GM23338 (cell line): ENCODE results near the gene TPMT. TPM values are rescaled to one million over a fixed set of nuclear protein-coding genes. Genes with fewer than 3 reads are reported as not detected.

Source experiments
- ATAC-seq: fragments of 200-7000 bp; cut with Tn5 transposase; 3 replicates; pipeline ENCODE4 v1.9.1; 2020
- DNase-seq: peaks from one replicate; pipeline ENCODE4 v3.0.0-alpha.2; 2015; ENCODE audit warnings: low spot score
- H2AFZ ChIP-seq: fragments of 200-600 bp; sonication (generic); 2 replicates; pipeline ENCODE4 v1.8.0; 2016; ENCODE audit warnings: antibody characterized with exemption, mild to moderate bottlenecking, moderate library complexity
- H3F3A ChIP-seq: fragments of 200-600 bp; sonication (generic); replicated peaks from 2 replicates; pipeline ENCODE4 v1.8.0; 2017; ENCODE audit warnings: antibody characterized with exemption, mixed run types, low read depth
- H3K27ac ChIP-seq: fragments of 200-600 bp; sonication (generic); 2 replicates; pipeline ENCODE4 v1.6.1; 2016; ENCODE audit warnings: low read depth
- H3K27me3 ChIP-seq: fragments of 200-600 bp; sonication (generic); 2 replicates; pipeline ENCODE4 v1.8.0; 2016; ENCODE audit warnings: mild to moderate bottlenecking, mixed run types, moderate library complexity; ENCODE audit not compliant: insufficient read depth
- H3K36me3 ChIP-seq: fragments of 200-600 bp; sonication (generic); 2 replicates; pipeline ENCODE4 v1.8.0; 2016; ENCODE audit warnings: mild to moderate bottlenecking; ENCODE audit not compliant: insufficient read depth
- H3K4me1 ChIP-seq: fragments of 200-600 bp; sonication (generic); 2 replicates; pipeline ENCODE4 v1.8.0; 2016; ENCODE audit warnings: mild to moderate bottlenecking, moderate library complexity; ENCODE audit not compliant: insufficient read depth
- H3K4me2 ChIP-seq: fragments of 200-600 bp; sonication (generic); 2 replicates; pipeline ENCODE4 v1.7.1; 2017; ENCODE audit warnings: mixed run types
- H3K4me3 ChIP-seq: fragments of 200-600 bp; sonication (generic); 2 replicates; pipeline ENCODE4 v1.6.1; 2016; ENCODE audit warnings: mixed run types
- H3K79me2 ChIP-seq: fragments of 200-600 bp; sonication (generic); replicated peaks from 2 replicates; pipeline ENCODE4 v1.8.0; 2017; ENCODE audit warnings: mild to moderate bottlenecking; ENCODE audit not compliant: insufficient read depth
- H3K9me2 ChIP-seq: fragments of 200-600 bp; sonication (generic); 2 replicates; pipeline ENCODE4 v1.8.0; 2017; ENCODE audit not compliant: insufficient read depth
- H4K20me1 ChIP-seq: fragments of 200-600 bp; sonication (generic); replicated peaks from 2 replicates; pipeline ENCODE4 v1.8.0; 2017; ENCODE audit warnings: mild to moderate bottlenecking; ENCODE audit not compliant: insufficient read depth
- H3K27ac Mint-ChIP-seq: 2 replicates; pipeline ENCODE4 v1.8.0; 2020; ENCODE audit warnings: inconsistent platforms, mild to moderate bottlenecking, moderate library complexity, mixed read lengths
- H3K27me3 Mint-ChIP-seq: 3 replicates; pipeline ENCODE4 v1.8.0; 2022; ENCODE audit warnings: low read depth, mild to moderate bottlenecking, moderate library complexity, mixed read lengths, inconsistent platforms; ENCODE audit not compliant: insufficient read depth, poor library complexity
- H3K36me3 Mint-ChIP-seq: 3 replicates; pipeline ENCODE4 v1.8.0; 2021; ENCODE audit warnings: low read depth, mild to moderate bottlenecking, inconsistent platforms, moderate library complexity, mixed read lengths
- H3K4me1 Mint-ChIP-seq: 3 replicates; pipeline ENCODE4 v1.8.0; 2020; ENCODE audit warnings: mild to moderate bottlenecking, inconsistent platforms, mixed read lengths
- H3K4me3 Mint-ChIP-seq: 3 replicates; pipeline ENCODE4 v1.8.0; 2021; ENCODE audit warnings: moderate library complexity, mild to moderate bottlenecking, inconsistent platforms, mixed read lengths
- H3K9me3 Mint-ChIP-seq: 3 replicates; pipeline ENCODE4 v1.8.0; 2020; ENCODE audit warnings: moderate library complexity, mild to moderate bottlenecking, inconsistent platforms, mixed read lengths
- CREB1 ChIP-seq: fragments of 250-450 bp; sonication (Bioruptor Pico); IDR thresholded peaks from 2 replicates; pipeline ENCODE4 v1.5.0; 2020; ENCODE audit warnings: low read depth, mild to moderate bottlenecking, moderate library complexity
- EZH2 ChIP-seq: fragments of 200-600 bp; sonication (generic); IDR thresholded peaks from one replicate; pipeline ENCODE4 v1.8.0; 2017; ENCODE audit warnings: antibody characterized with exemption, mild to moderate bottlenecking, low read depth; ENCODE audit not compliant: unreplicated experiment
- EZH2phosphoT487 ChIP-seq: fragments of 200-600 bp; sonication (generic); IDR thresholded peaks from one replicate; pipeline ENCODE4 v1.8.1; 2018; ENCODE audit warnings: antibody characterized with exemption; ENCODE audit not compliant: unreplicated experiment
- JUNB ChIP-seq: IDR thresholded peaks from one replicate; pipeline ENCODE4 v1.6.1; 2016; ENCODE audit warnings: antibody characterized with exemption; ENCODE audit not compliant: unreplicated experiment
- NANOG ChIP-seq: IDR thresholded peaks from 2 replicates; pipeline ENCODE4 v1.6.1; 2016; ENCODE audit warnings: antibody characterized with exemption, borderline replicate concordance
- POLR2AphosphoS5 ChIP-seq: IDR thresholded peaks from 2 replicates; pipeline ENCODE4 v1.6.1; 2016; ENCODE audit warnings: antibody characterized with exemption, low read depth
- STAT1 ChIP-seq: IDR thresholded peaks from one replicate; pipeline ENCODE4 v1.6.1; 2016; ENCODE audit warnings: antibody characterized with exemption; ENCODE audit not compliant: unreplicated experiment
- ZNF114 ChIP-seq: fragments of 250-450 bp; sonication (Bioruptor Pico); IDR thresholded peaks from 2 replicates; pipeline ENCODE4 v1.5.0; 2020; ENCODE audit warnings: mild to moderate bottlenecking, moderate library complexity
- ZNF331 ChIP-seq: fragments of 250-450 bp; sonication (Bioruptor Pico); IDR thresholded peaks from 2 replicates; pipeline ENCODE4 v1.5.0; 2020; ENCODE audit warnings: low read depth, mild to moderate bottlenecking, moderate library complexity
- polyA plus RNA-seq: library from polyadenylated mRNA; unstranded; fragments of >200 nt; fragmentation: Nextera tagmentation; extraction: Ambion mirVana; gene quantifications from 2 replicates; pipeline ENCODE4 v1.2.1, GENCODE V29; 2016
- total RNA-seq: library from RNA; depleted of rRNA; stranded (reverse); fragments of >200 nt; shearing (Covaris generic); gene quantifications from 2 replicates; pipeline ENCODE4 v1.2.3, GENCODE V29; 2014
- TF ChIP-seq, protein P1 (sequence below): IDR thresholded peaks from one replicate; pipeline ENCODE4 v1.6.1; 2018; ENCODE audit warnings: antibody characterized with exemption; ENCODE audit not compliant: unreplicated experiment
- TF ChIP-seq, protein P2 (sequence below), 2 experiments: fragments of 200-600 bp in 1 of 2; sonication (generic) in 1 of 2; conservative IDR thresholded peaks; 2 replicates each; pipeline versions ENCODE4 v1.5.1 to v1.6.1; 2016 to 2017; ENCODE audit warnings: antibody characterized with exemption in 2 of 2, low read depth in 2 of 2, mild to moderate bottlenecking in 2 of 2, moderate library complexity in 1 of 2
- TF ChIP-seq, protein P3 (sequence below): IDR thresholded peaks from 2 replicates; pipeline ENCODE4 v1.6.1; 2016; ENCODE audit warnings: antibody characterized with exemption
- TF ChIP-seq, protein P4 (sequence below): fragments of 250-450 bp; sonication (Bioruptor Pico); IDR thresholded peaks from 2 replicates; pipeline ENCODE4 v1.5.0; 2020; ENCODE audit warnings: mild to moderate bottlenecking, moderate library complexity

TPMT gene
- total and polyA plus RNA-seq, 2 experiments from 2014 or later: 19.5 to 21.6 TPM

DNA sequence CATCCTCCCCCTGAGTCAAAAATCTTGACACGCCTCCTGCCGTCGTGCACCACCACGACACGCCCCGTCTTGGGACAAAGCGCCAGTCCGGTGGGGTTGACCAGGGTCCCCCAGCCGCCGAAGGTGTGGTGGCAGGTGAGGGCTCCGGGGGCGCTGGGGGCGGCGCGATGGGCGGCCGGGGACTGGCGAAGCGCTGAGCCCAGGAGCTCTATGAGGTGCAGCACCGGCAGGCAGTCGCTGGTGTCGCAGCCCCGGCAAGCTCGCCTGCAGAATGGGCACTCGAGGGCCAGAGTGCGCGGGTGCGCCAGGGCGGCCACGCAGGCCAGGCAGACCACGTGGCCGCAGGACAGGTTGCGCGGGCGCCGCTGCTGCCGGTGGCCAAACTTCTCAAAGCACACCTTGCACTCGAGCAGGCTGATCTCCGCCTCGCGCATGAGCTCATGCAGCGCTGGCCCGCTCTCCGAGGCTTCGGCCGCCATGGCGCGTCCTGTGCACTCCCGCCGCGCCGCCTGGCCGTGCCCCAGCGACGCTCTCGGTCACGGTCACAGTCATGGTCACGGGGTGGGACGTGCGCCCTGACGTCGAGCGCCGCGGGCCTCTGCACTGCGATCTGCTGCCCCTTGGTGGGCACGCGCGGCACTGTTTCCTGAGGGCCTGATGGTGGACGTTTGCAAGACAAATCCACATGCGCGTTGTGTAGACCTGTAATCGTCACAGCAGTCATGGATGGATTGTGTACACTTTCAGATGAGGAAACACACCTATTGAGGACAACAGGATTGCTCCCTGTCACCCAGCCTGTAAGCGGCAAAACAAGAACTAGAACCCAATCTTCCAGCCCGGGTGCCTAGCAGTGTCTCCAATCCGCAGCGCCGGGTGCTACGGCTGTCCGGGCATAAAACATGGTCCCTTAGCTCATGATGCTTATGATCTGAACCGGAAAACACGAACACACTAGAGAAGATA is 32.5 kb downstream of the TPMT start, which contains the start of gene NHLRC1:
Gene NHLRC1 (minus strand): TSS at position 550 of the 966 bp plus-strand sequence. CDS start 71 bp downstream, at position 479.
- Histone ChIP-seq H3K4me1 (no peaks in the 10 kb centered on the region), H3K27ac (no peak within 1 kb of the TSS), H2AFZ (peak within 1 kb of the TSS; percentile 98), H3K27me3 (peaks cover 22% of the 10 kb centered on the region), H3K9me2 (no peaks in the 10 kb centered on the region; the same call in 1 of the 2 replicates), H3K36me3 (no peaks in the 10 kb centered on the region), H3K4me2 (peak within 1 kb of the TSS; percentile 73), H3F3A (0 out of 2 replicates have a peak, but pooled peaks cover 3% of the 10 kb centered on the region), H3K4me3 (peak within 1 kb of the TSS; percentile 49), H3K79me2 (no peaks in the 10 kb centered on the region), H4K20me1 (no peaks in the 10 kb centered on the region)
- H3K27ac Mint-ChIP-seq: no peak within 1 kb of the TSS
- H3K4me3 Mint-ChIP-seq: peak within 1 kb of the TSS; percentile 59
- DNase-seq: peak; percentile 92
- peak; percentile 90 for ATAC-seq
- TF ChIP-seq EZH2phosphoT487 (no peak), ZNF331 (CRISPR knock-in tag) (no peak), STAT1 (no peak), ZNF114 (CRISPR knock-in tag) (no peak), JUNB (no peak), POLR2AphosphoS5 (peak; percentile 52; the same call in 1 of the 2 replicates), CREB1 (peak; percentile 92), EZH2 (no peak), NANOG (no peak)
- TF ChIP-seq, protein P1, sequence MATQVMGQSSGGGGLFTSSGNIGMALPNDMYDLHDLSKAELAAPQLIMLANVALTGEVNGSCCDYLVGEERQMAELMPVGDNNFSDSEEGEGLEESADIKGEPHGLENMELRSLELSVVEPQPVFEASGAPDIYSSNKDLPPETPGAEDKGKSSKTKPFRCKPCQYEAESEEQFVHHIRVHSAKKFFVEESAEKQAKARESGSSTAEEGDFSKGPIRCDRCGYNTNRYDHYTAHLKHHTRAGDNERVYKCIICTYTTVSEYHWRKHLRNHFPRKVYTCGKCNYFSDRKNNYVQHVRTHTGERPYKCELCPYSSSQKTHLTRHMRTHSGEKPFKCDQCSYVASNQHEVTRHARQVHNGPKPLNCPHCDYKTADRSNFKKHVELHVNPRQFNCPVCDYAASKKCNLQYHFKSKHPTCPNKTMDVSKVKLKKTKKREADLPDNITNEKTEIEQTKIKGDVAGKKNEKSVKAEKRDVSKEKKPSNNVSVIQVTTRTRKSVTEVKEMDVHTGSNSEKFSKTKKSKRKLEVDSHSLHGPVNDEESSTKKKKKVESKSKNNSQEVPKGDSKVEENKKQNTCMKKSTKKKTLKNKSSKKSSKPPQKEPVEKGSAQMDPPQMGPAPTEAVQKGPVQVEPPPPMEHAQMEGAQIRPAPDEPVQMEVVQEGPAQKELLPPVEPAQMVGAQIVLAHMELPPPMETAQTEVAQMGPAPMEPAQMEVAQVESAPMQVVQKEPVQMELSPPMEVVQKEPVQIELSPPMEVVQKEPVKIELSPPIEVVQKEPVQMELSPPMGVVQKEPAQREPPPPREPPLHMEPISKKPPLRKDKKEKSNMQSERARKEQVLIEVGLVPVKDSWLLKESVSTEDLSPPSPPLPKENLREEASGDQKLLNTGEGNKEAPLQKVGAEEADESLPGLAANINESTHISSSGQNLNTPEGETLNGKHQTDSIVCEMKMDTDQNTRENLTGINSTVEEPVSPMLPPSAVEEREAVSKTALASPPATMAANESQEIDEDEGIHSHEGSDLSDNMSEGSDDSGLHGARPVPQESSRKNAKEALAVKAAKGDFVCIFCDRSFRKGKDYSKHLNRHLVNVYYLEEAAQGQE: no peak
- TF ChIP-seq, protein P2, sequence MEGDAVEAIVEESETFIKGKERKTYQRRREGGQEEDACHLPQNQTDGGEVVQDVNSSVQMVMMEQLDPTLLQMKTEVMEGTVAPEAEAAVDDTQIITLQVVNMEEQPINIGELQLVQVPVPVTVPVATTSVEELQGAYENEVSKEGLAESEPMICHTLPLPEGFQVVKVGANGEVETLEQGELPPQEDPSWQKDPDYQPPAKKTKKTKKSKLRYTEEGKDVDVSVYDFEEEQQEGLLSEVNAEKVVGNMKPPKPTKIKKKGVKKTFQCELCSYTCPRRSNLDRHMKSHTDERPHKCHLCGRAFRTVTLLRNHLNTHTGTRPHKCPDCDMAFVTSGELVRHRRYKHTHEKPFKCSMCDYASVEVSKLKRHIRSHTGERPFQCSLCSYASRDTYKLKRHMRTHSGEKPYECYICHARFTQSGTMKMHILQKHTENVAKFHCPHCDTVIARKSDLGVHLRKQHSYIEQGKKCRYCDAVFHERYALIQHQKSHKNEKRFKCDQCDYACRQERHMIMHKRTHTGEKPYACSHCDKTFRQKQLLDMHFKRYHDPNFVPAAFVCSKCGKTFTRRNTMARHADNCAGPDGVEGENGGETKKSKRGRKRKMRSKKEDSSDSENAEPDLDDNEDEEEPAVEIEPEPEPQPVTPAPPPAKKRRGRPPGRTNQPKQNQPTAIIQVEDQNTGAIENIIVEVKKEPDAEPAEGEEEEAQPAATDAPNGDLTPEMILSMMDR (conservative IDR thresholded peaks at IDR 0.05; ENCODE audit: low read depth in 2 of 2): peak; percentile 70 to 91
- TF ChIP-seq, protein P3, sequence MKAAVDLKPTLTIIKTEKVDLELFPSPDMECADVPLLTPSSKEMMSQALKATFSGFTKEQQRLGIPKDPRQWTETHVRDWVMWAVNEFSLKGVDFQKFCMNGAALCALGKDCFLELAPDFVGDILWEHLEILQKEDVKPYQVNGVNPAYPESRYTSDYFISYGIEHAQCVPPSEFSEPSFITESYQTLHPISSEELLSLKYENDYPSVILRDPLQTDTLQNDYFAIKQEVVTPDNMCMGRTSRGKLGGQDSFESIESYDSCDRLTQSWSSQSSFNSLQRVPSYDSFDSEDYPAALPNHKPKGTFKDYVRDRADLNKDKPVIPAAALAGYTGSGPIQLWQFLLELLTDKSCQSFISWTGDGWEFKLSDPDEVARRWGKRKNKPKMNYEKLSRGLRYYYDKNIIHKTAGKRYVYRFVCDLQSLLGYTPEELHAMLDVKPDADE: no peak
- TF ChIP-seq, protein P4, sequence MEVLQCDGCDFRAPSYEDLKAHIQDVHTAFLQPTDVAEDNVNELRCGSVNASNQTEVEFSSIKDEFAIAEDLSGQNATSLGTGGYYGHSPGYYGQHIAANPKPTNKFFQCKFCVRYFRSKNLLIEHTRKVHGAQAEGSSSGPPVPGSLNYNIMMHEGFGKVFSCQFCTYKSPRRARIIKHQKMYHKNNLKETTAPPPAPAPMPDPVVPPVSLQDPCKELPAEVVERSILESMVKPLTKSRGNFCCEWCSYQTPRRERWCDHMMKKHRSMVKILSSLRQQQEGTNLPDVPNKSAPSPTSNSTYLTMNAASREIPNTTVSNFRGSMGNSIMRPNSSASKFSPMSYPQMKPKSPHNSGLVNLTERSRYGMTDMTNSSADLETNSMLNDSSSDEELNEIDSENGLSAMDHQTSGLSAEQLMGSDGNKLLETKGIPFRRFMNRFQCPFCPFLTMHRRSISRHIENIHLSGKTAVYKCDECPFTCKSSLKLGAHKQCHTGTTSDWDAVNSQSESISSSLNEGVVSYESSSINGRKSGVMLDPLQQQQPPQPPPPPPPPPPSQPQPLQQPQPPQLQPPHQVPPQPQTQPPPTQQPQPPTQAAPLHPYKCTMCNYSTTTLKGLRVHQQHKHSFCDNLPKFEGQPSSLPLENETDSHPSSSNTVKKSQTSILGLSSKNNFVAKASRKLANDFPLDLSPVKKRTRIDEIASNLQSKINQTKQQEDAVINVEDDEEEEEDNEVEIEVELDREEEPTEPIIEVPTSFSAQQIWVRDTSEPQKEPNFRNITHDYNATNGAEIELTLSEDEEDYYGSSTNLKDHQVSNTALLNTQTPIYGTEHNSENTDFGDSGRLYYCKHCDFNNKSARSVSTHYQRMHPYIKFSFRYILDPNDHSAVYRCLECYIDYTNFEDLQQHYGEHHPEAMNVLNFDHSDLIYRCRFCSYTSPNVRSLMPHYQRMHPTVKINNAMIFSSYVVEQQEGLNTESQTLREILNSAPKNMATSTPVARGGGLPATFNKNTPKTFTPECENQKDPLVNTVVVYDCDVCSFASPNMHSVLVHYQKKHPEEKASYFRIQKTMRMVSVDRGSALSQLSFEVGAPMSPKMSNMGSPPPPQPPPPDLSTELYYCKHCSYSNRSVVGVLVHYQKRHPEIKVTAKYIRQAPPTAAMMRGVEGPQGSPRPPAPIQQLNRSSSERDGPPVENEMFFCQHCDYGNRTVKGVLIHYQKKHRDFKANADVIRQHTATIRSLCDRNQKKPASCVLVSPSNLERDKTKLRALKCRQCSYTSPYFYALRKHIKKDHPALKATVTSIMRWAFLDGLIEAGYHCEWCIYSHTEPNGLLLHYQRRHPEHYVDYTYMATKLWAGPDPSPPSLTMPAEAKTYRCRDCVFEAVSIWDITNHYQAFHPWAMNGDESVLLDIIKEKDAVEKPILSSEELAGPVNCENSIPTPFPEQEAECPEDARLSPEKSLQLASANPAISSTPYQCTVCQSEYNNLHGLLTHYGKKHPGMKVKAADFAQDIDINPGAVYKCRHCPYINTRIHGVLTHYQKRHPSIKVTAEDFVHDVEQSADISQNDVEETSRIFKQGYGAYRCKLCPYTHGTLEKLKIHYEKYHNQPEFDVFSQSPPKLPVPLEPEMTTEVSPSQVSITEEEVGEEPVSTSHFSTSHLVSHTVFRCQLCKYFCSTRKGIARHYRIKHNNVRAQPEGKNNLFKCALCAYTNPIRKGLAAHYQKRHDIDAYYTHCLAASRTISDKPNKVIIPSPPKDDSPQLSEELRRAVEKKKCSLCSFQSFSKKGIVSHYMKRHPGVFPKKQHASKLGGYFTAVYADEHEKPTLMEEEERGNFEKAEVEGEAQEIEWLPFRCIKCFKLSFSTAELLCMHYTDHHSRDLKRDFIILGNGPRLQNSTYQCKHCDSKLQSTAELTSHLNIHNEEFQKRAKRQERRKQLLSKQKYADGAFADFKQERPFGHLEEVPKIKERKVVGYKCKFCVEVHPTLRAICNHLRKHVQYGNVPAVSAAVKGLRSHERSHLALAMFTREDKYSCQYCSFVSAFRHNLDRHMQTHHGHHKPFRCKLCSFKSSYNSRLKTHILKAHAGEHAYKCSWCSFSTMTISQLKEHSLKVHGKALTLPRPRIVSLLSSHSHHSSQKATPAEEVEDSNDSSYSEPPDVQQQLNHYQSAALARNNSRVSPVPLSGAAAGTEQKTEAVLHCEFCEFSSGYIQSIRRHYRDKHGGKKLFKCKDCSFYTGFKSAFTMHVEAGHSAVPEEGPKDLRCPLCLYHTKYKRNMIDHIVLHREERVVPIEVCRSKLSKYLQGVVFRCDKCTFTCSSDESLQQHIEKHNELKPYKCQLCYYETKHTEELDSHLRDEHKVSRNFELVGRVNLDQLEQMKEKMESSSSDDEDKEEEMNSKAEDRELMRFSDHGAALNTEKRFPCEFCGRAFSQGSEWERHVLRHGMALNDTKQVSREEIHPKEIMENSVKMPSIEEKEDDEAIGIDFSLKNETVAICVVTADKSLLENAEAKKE (CRISPR knock-in tag): no peak
- H3K4me1 Mint-ChIP-seq: peaks cover 7% of the 10 kb centered on the region; the same call in 2 of the 3 replicates
- peaks cover 5% of the 10 kb centered on the region; the same call in 1 of the 3 replicates for H3K9me3 Mint-ChIP-seq
- H3K27me3 Mint-ChIP-seq: peaks cover 17% of the 10 kb centered on the region
- H3K36me3 Mint-ChIP-seq: no peaks in the 10 kb centered on the region; the same call in 2 of the 3 replicates
